Stimulated activated naive CD8-positive, alpha-beta T cell treated with anti-CD3 and anti-CD28 coated beads, Interleukin-15, amount 100 ng/mL, for 72 hours (primary cell): Measurements from ENCODE around the gene NOMO2.
"Not testable (repeated sequence)": the region's sequence is repeated elsewhere in the genome, so short reads cannot be mapped to it uniquely, and the experiment has no call there.

ENCODE experiments used
- ATAC-seq: fragments of 150-1000 bp; cut with Tn5 transposase; 2 replicates; pipeline ENCODE4 v1.10.0; 2021; ENCODE audit warnings: mild to moderate bottlenecking, moderate library complexity
- DNase-seq, 2 donors: peaks; one replicate each; pipeline ENCODE4 v3.0.0; 2021 to 2022
- H3K27ac Mint-ChIP-seq, 2 donors: one replicate each; pipeline ENCODE4 v1.8.0; 2022; ENCODE audit warnings: mild to moderate bottlenecking in 2 of 2, mixed read lengths in 2 of 2, moderate library complexity in 2 of 2
- H3K27me3 Mint-ChIP-seq: one replicate; pipeline ENCODE4 v1.8.0; 2022; ENCODE audit warnings: mixed read lengths
- H3K4me1 Mint-ChIP-seq: one replicate; pipeline ENCODE4 v1.8.0; 2022; ENCODE audit warnings: mild to moderate bottlenecking, mixed read lengths
- H3K4me3 Mint-ChIP-seq, 2 donors: one replicate each; pipeline ENCODE4 v1.8.0; 2022; ENCODE audit warnings: mild to moderate bottlenecking in 2 of 2, mixed read lengths in 2 of 2, moderate library complexity in 1 of 2
- H3K9me3 Mint-ChIP-seq, 2 donors: one replicate each; pipeline ENCODE4 v1.8.0; 2022; ENCODE audit warnings: mixed read lengths in 2 of 2

The NOMO2 gene

DNA sequence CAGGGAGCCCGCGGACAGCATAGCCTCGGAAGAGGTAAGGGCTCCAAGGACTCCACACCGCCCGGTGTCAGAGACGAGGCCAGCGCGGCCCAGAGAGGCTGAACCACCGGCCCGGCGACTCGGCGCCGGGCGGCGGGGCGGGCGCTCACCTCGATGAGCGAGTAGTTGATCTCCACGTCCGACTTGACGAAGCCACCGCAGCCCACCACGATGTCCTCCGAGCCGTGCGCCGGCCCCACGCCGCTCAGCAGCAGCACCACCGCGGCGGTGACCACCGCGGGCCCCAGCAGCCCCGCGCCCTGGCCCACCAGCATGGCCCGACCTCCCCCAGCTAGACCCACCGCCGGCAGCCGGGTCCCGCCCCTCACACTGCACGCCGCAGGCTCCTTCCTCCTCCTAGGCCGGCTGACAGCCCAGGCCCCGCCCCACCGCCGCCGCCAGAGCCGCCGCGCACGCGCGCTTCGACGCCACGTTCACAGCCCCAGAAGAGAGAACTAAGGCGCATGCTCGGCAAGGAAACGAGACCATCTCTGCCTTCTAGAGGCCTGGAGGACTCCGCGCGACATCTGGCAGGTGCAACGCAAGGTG is at the start of gene NOMO2:
NOMO2 (minus strand) TSS at position 371 of the 588 bp plus-strand sequence; CDS start at position 314, 57 bp downstream.
- Mint-ChIP-seq H3K4me3 (peak within 1 kb of the TSS; percentile 75 to 77), H3K4me1 (peaks cover 15% of the 10 kb centered on the region), H3K27ac (peak within 1 kb of the TSS in 1 of 2 donors; percentile 54)
- DNase-seq (peak; percentile 94), ATAC-seq (peak; percentile 97)
- H3K9me3 Mint-ChIP-seq, H3K27me3 Mint-ChIP-seq: not testable (repeated sequence)

- not testable (repeated sequence) for H3K27me3 Mint-ChIP-seq, H3K4me3 Mint-ChIP-seq, H3K27ac Mint-ChIP-seq, DNase-seq, H3K9me3 Mint-ChIP-seq, ATAC-seq, H3K4me1 Mint-ChIP-seq
Observed at GRCh38 chr16:18610147-18610803, 48.4 kb upstream of the NOMO2 start.

DNA sequence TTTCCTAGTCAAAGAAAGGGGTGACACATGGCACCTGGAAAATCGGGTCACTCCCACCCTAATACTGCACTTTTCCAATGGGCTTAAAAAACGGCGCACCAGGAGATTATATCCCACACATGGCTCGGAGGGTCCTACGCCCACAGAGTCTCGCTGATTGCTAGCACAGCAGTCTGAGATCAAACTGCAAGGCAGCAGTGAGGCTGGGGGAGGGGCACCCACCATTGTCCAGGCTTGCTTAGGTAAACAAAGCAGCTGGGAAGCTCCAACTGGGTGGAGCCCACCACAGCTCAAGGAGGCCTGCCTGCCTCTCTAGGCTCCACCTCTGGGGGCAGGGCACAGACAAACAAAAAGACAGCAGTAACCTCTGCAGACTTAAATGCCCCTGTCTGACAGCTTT is 46.4 kb upstream of the NOMO2 start:
- not testable (repeated sequence) for ATAC-seq, H3K27me3 Mint-ChIP-seq, DNase-seq, H3K4me3 Mint-ChIP-seq, H3K9me3 Mint-ChIP-seq, H3K27ac Mint-ChIP-seq, H3K4me1 Mint-ChIP-seq

GRCh38 chr16:18603572-18604246 is 41.8 kb upstream of the NOMO2 start:
- not testable (repeated sequence) for H3K4me3 Mint-ChIP-seq, H3K27ac Mint-ChIP-seq, H3K27me3 Mint-ChIP-seq, H3K4me1 Mint-ChIP-seq, H3K9me3 Mint-ChIP-seq, DNase-seq, ATAC-seq

- not testable (repeated sequence) for H3K9me3 Mint-ChIP-seq, ATAC-seq, H3K27ac Mint-ChIP-seq, DNase-seq, H3K27me3 Mint-ChIP-seq, H3K4me3 Mint-ChIP-seq, H3K4me1 Mint-ChIP-seq
Observed at GRCh38 chr16:18598582-18598981, 36.7 kb upstream of the NOMO2 start.

DNA sequence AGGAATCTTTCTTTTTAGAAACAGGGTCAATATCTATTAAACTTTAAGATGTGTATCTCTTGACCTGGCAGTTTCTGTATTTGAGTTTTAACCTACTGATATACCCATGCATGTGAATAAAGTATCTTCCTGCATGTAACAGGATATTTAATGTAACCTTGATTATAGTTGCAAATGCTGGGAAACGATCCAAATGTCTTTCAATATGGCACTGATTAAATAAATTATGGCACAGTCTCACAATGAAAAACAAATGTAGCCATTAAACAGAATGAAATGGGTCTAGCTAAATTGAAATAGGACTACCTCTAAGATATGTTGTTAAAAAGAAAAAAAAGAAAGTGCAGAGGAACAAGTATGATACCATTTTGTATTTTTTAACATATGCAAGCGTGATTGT is 35.8 kb upstream of the NOMO2 start:
- H3K4me3 Mint-ChIP-seq, H3K27me3 Mint-ChIP-seq, ATAC-seq, H3K27ac Mint-ChIP-seq, H3K9me3 Mint-ChIP-seq, H3K4me1 Mint-ChIP-seq, DNase-seq: not testable (repeated sequence)

- not testable (repeated sequence) for DNase-seq, H3K4me3 Mint-ChIP-seq, H3K9me3 Mint-ChIP-seq, ATAC-seq, H3K27ac Mint-ChIP-seq, H3K27me3 Mint-ChIP-seq, H3K4me1 Mint-ChIP-seq
Observed at GRCh38 chr16:18597319-18597718, 35.4 kb upstream of the NOMO2 start.

- H3K4me1 Mint-ChIP-seq, H3K27ac Mint-ChIP-seq, H3K4me3 Mint-ChIP-seq, H3K27me3 Mint-ChIP-seq, DNase-seq, H3K9me3 Mint-ChIP-seq, ATAC-seq: not testable (repeated sequence)
Observed at GRCh38 chr16:18595796-18596195, 33.9 kb upstream of the NOMO2 start.

DNA sequence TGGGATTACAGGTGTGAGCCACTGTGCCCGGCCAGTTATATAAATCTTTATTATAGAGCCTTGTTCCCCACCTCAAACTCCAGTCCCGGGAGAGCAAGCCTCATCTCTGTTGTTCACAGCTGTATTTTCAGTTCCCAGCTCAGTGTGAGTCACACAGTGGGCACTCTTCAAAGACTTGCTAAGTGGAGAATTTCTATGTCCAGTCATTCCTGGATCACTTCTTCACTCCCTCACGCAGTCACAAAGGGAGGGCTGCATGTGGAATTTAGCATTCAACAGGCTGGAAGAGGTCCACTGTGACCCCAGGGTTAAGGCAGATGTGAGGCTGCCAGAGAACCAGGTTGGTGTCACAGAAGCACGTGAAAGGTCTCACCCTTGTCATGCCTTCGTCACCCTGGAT is 33.0 kb upstream of the NOMO2 start:
- ATAC-seq, result not testable (repeated sequence)

GRCh38 chr16:18593904-18594303 is 32.0 kb upstream of the NOMO2 start:
- not testable (repeated sequence) for ATAC-seq, H3K9me3 Mint-ChIP-seq, H3K4me1 Mint-ChIP-seq, DNase-seq, H3K4me3 Mint-ChIP-seq, H3K27me3 Mint-ChIP-seq
- H3K27ac Mint-ChIP-seq, result peak overlapping the region in 1 of 2 donors; percentile 15

More for the DNA sequence above, 33.0 kb upstream of the NOMO2 start:
- H3K27ac Mint-ChIP-seq, H3K4me1 Mint-ChIP-seq, H3K9me3 Mint-ChIP-seq, H3K4me3 Mint-ChIP-seq, DNase-seq, H3K27me3 Mint-ChIP-seq: not testable (repeated sequence)

- not testable (repeated sequence) for H3K27me3 Mint-ChIP-seq, H3K4me1 Mint-ChIP-seq, ATAC-seq, DNase-seq, H3K9me3 Mint-ChIP-seq, H3K4me3 Mint-ChIP-seq, H3K27ac Mint-ChIP-seq
Observed at GRCh38 chr16:18592982-18593381, 31.1 kb upstream of the NOMO2 start.

DNA sequence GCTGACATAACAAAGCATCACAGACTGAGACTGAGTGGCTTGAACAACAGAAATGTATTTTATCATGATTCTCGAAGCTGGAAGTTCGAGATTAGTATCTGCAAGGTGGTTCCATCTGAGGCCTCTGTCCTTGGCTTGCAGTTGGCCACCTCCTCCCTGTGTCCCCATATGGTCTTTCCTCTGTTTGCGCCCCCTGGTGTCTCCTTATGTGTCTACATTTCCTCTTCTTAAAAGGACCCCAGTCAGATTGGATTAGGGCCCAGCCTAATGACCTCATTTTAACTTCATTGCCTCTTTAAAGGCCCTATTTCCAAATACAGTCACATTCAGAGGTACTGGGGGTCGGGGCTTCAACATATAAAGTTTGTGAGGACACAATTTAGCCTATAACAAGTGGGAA is 30.0 kb upstream of the NOMO2 start:
- ATAC-seq, result peak; percentile 76
- H3K27me3 Mint-ChIP-seq, H3K27ac Mint-ChIP-seq, H3K9me3 Mint-ChIP-seq, H3K4me1 Mint-ChIP-seq, H3K4me3 Mint-ChIP-seq: not testable (repeated sequence)
- peak in 1 of 2 donors; percentile 27 for DNase-seq

DNA sequence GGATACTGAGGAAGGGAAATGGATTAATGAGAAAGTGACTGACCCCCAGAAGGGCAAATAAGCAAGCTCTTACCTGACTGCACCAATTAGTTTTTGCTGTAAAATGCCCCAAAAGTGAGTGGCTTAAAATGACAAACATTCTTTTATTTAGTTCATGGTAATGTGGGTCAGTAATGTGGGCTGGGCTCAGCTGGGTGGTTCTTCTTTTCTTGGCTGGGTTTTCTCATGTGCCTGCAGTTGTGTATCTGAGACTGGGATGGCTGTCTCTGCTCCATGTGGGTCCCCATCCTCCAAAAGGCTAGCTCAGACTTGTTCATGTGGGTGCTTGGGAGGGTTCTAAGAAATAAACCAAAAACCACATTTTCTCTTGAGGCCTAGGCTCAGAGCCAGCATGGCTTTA is 29.5 kb upstream of the NOMO2 start:
- not testable (repeated sequence) for H3K4me1 Mint-ChIP-seq, H3K9me3 Mint-ChIP-seq, H3K27me3 Mint-ChIP-seq, H3K4me3 Mint-ChIP-seq, ATAC-seq, H3K27ac Mint-ChIP-seq, DNase-seq

- H3K4me3 Mint-ChIP-seq, H3K27ac Mint-ChIP-seq, ATAC-seq, H3K27me3 Mint-ChIP-seq, H3K9me3 Mint-ChIP-seq, H3K4me1 Mint-ChIP-seq, DNase-seq: not testable (repeated sequence)
Observed at GRCh38 chr16:18589806-18590205, 27.9 kb upstream of the NOMO2 start.

- ATAC-seq, H3K4me3 Mint-ChIP-seq, H3K27ac Mint-ChIP-seq, H3K27me3 Mint-ChIP-seq, DNase-seq, H3K9me3 Mint-ChIP-seq, H3K4me1 Mint-ChIP-seq: not testable (repeated sequence)
Observed at GRCh38 chr16:18586560-18587540, 25.0 kb upstream of the NOMO2 start.
